Measurements from ENCODE around the gene CHST10. TPM values are rescaled to one million over a fixed set of nuclear protein-coding genes. Genes with fewer than 3 reads are reported as not detected.

The CHST10 gene
- total and polyA plus RNA-seq, 4 donors, result 0.11 to 5.2 (median 0.99) TPM

DNA sequence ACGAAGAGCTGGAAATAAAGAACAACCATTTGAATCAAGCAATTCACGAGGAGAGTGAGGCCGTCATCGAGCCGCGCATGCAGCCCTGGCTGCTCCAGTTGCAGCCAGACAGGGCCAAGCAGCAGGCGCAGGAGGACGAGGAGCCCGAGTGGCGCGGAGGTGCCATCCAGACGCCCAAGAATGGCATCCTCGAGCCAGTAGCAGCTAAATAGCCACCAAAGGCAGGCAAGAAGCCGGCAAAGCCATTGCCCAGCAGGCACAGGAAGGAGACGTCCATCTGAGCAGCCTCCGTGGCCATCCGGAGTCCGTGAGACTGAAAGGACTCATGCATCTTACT lies 8.9 kb upstream of the CHST10 start:
- Histone ChIP-seq H3K9me3 (ENCODE audit: control insufficient read depth in 4 of 4, low read length in 3 of 4) (peaks cover 0 to 3% (median 0%) of the 10 kb centered on the region in 4 donors), H3K4me1 (ENCODE audit: control insufficient read depth in 4 of 4, insufficient read depth in 4 of 4, low read length in 3 of 4) (no peaks in the 10 kb centered on the region), H3K4me3 (ENCODE audit: low read depth in 1 of 3, low read length in 3 of 3) (no peak overlapping the region), H3K36me3 (ENCODE audit: control insufficient read depth in 4 of 4, insufficient read depth in 3 of 4, low read depth in 1 of 4, low read length in 3 of 4) (no peaks in the 10 kb centered on the region), H3K27me3 (ENCODE audit: control insufficient read depth in 4 of 4, insufficient read depth in 4 of 4, low read length in 3 of 4) (peaks cover 0 to 6% (median 0%) of the 10 kb centered on the region in 4 donors), H3K9ac (ENCODE audit: low read depth in 1 of 2, low read length in 2 of 2) (no peak overlapping the region), H3K27ac (ENCODE audit: low read depth in 1 of 2, low read length in 2 of 2) (no peak overlapping the region)
- 85% methylated on average over 18 of the region's 18 CpGs for WGBS
- TF ChIP-seq EGR1 (IDR thresholded peaks at IDR 0.05; ENCODE audit: low read depth in 2 of 2), result no peak
- no peak for TF ChIP-seq HNF4G (IDR thresholded peaks at IDR 0.05)
- TF ChIP-seq, protein P1, sequence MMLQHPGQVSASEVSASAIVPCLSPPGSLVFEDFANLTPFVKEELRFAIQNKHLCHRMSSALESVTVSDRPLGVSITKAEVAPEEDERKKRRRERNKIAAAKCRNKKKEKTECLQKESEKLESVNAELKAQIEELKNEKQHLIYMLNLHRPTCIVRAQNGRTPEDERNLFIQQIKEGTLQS (IDR thresholded peaks at IDR 0.05), result no peak
- no peak for TF ChIP-seq HNF4A (conservative IDR thresholded peaks at IDR 0.05)
- no peak for TF ChIP-seq NR2F2 (IDR thresholded peaks at IDR 0.05)
- TF ChIP-seq FOXA2 (IDR thresholded peaks at IDR 0.05), result no peak
- TF ChIP-seq, protein P2, sequence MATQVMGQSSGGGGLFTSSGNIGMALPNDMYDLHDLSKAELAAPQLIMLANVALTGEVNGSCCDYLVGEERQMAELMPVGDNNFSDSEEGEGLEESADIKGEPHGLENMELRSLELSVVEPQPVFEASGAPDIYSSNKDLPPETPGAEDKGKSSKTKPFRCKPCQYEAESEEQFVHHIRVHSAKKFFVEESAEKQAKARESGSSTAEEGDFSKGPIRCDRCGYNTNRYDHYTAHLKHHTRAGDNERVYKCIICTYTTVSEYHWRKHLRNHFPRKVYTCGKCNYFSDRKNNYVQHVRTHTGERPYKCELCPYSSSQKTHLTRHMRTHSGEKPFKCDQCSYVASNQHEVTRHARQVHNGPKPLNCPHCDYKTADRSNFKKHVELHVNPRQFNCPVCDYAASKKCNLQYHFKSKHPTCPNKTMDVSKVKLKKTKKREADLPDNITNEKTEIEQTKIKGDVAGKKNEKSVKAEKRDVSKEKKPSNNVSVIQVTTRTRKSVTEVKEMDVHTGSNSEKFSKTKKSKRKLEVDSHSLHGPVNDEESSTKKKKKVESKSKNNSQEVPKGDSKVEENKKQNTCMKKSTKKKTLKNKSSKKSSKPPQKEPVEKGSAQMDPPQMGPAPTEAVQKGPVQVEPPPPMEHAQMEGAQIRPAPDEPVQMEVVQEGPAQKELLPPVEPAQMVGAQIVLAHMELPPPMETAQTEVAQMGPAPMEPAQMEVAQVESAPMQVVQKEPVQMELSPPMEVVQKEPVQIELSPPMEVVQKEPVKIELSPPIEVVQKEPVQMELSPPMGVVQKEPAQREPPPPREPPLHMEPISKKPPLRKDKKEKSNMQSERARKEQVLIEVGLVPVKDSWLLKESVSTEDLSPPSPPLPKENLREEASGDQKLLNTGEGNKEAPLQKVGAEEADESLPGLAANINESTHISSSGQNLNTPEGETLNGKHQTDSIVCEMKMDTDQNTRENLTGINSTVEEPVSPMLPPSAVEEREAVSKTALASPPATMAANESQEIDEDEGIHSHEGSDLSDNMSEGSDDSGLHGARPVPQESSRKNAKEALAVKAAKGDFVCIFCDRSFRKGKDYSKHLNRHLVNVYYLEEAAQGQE (IDR thresholded peaks at IDR 0.05), result no peak
- TF ChIP-seq, protein P3, sequence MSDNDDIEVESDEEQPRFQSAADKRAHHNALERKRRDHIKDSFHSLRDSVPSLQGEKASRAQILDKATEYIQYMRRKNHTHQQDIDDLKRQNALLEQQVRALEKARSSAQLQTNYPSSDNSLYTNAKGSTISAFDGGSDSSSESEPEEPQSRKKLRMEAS (IDR thresholded peaks at IDR 0.05), result no peak
- TF ChIP-seq, protein P4, sequence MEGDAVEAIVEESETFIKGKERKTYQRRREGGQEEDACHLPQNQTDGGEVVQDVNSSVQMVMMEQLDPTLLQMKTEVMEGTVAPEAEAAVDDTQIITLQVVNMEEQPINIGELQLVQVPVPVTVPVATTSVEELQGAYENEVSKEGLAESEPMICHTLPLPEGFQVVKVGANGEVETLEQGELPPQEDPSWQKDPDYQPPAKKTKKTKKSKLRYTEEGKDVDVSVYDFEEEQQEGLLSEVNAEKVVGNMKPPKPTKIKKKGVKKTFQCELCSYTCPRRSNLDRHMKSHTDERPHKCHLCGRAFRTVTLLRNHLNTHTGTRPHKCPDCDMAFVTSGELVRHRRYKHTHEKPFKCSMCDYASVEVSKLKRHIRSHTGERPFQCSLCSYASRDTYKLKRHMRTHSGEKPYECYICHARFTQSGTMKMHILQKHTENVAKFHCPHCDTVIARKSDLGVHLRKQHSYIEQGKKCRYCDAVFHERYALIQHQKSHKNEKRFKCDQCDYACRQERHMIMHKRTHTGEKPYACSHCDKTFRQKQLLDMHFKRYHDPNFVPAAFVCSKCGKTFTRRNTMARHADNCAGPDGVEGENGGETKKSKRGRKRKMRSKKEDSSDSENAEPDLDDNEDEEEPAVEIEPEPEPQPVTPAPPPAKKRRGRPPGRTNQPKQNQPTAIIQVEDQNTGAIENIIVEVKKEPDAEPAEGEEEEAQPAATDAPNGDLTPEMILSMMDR (IDR thresholded peaks at IDR 0.05; ENCODE audit: low read depth, low read length, missing input control), result no peak
- TF ChIP-seq, protein P5, sequence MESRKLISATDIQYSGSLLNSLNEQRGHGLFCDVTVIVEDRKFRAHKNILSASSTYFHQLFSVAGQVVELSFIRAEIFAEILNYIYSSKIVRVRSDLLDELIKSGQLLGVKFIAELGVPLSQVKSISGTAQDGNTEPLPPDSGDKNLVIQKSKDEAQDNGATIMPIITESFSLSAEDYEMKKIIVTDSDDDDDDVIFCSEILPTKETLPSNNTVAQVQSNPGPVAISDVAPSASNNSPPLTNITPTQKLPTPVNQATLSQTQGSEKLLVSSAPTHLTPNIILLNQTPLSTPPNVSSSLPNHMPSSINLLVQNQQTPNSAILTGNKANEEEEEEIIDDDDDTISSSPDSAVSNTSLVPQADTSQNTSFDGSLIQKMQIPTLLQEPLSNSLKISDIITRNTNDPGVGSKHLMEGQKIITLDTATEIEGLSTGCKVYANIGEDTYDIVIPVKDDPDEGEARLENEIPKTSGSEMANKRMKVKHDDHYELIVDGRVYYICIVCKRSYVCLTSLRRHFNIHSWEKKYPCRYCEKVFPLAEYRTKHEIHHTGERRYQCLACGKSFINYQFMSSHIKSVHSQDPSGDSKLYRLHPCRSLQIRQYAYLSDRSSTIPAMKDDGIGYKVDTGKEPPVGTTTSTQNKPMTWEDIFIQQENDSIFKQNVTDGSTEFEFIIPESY (IDR thresholded peaks at IDR 0.05), result no peak
- TF ChIP-seq RAD21 (IDR thresholded peaks at IDR 0.05), result no peak
- no peak for TF ChIP-seq SP1 (IDR thresholded peaks at IDR 0.05)
- TF ChIP-seq JUND (IDR thresholded peaks at IDR 0.05), result no peak
- no peak for TF ChIP-seq GABPA (IDR thresholded peaks at IDR 0.05 in 1 of 2, conservative IDR thresholded peaks at IDR 0.05 in 1 of 2)
- DNase-seq (ENCODE audit: low spot score), result no peak
